HG03521 (cell line): ENCODE measurements around the gene SRSF7.
"Not testable (repeated sequence)": the region's sequence is repeated elsewhere in the genome, so short reads cannot be mapped to it uniquely, and the experiment has no call there.

Experiments used
- ATAC-seq: cut with Tn5 transposase; IDR thresholded peaks from one replicate; pipeline ENCODE4 v1.9.1; 2021; ENCODE audit warnings: mild to moderate bottlenecking, moderate library complexity; ENCODE audit not compliant: unreplicated experiment

The SRSF7 gene

GRCh38 chr2:38754506-38754905 is 3.3 kb upstream of the SRSF7 start:
- ATAC-seq: no peak

- no peak for ATAC-seq
Observed at GRCh38 chr2:38754049-38754448, 2.9 kb upstream of the SRSF7 start.

- no peak for ATAC-seq
Observed at GRCh38 chr2:38751596-38752410, 642 bp upstream of the SRSF7 start.

- peak; percentile 29 for ATAC-seq
Observed at GRCh38 chr2:38750011-38750890, 910 bp downstream of the SRSF7 start.

- ATAC-seq: no peak
Observed at GRCh38 chr2:38748943-38749804, 2.0 kb downstream of the SRSF7 start.

- no peak for ATAC-seq
Observed at GRCh38 chr2:38748391-38748790, 2.8 kb downstream of the SRSF7 start.

GRCh38 chr2:38747819-38748218 is 3.3 kb downstream of the SRSF7 start:
- no peak for ATAC-seq

- ATAC-seq: no peak
Observed at GRCh38 chr2:38747007-38747424, 4.1 kb downstream of the SRSF7 start.

GRCh38 chr2:38745267-38745666 is 5.9 kb downstream of the SRSF7 start:
- no peak for ATAC-seq

- no peak for ATAC-seq
Observed at GRCh38 chr2:38744399-38744780, 6.8 kb downstream of the SRSF7 start.

GRCh38 chr2:38743672-38744398 is 7.3 kb downstream of the SRSF7 start:
- ATAC-seq: no peak

GRCh38 chr2:38742797-38743559 is 8.2 kb downstream of the SRSF7 start:
- no peak for ATAC-seq

GRCh38 chr2:38740851-38741731 is 10.1 kb downstream of the SRSF7 start:
- no peak for ATAC-seq

GRCh38 chr2:38739524-38739923 is 11.6 kb downstream of the SRSF7 start:
- ATAC-seq: no peak

- ATAC-seq: no peak
Observed at GRCh38 chr2:38737925-38738324, 13.2 kb downstream of the SRSF7 start.

GRCh38 chr2:38737000-38737698 is 14.0 kb downstream of the SRSF7 start:
- not testable (repeated sequence) for ATAC-seq

- no peak for ATAC-seq
Observed at GRCh38 chr2:38735999-38736320, 15.2 kb downstream of the SRSF7 start.
